Activated CD8-positive, alpha-beta memory T cell treated with anti-CD3 and anti-CD28 coated beads for 48 hours (primary cell): Measurements from ENCODE around the gene HCFC1R1.

Source experiments
- DNase-seq, 3 experiments: peaks; one replicate each; pipeline ENCODE4 v3.0.0-alpha.2; 2020; ENCODE audit warnings: low read depth in 2 of 3, low spot score in 2 of 3

The HCFC1R1 gene

DNA sequence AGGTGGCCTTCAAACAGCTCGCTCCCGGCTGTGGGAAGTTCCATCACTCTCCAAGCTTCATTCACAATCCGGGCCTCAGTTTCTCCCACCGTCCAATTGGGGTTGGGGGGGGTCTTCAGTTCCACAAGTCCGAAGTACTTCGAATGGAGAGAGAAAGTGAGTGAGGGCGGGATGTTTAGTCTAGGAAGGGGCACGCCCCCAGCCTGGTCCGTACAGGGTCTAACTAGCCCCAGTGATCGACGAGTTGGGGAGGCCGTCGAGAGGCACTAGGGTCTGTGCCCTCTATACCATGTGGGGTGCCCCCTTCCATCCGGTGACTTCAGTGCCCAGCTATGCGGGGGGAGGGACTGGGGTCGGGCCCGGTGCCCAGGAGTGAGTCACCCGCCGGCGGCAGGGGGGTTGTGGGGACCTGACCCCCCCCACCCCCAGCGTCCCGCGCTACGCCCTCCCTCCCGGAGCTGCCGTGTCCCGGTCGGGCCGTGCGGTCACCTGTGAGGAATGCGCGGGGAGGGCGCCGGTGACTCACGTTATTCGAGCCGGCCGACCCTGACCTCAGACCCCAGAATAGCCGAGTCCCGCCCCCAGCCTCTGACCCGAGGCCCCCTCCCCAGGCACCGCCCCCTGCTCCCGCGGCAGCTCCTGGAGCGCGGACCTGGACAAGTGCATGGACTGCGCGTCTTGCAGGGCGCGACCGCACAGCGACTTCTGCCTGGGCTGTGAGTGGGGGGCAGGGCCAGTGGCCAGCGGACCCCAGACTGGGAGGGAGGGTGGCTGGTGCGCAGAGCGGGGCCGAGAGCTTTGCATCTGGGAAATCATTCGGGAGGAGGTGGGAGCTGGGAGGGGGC is 2.9 kb downstream of the HCFC1R1 start:
- DNase-seq = peak in 1 of 3 experiments; percentile 37

- DNase-seq = peak in 2 of 3 experiments; percentile 22 to 39
These were observed 3.5 kb downstream of the HCFC1R1 start, which contains the start of gene TNFRSF12A for GRCh38 chr16:3020247-3020603. Gene TNFRSF12A (plus strand): TSS chr16:3020368. CDS start chr16:3020398, 30 bp downstream.

GRCh38 chr16:3019594-3020246 is 4.0 kb downstream of the HCFC1R1 start:
- DNase-seq = no peak

DNA sequence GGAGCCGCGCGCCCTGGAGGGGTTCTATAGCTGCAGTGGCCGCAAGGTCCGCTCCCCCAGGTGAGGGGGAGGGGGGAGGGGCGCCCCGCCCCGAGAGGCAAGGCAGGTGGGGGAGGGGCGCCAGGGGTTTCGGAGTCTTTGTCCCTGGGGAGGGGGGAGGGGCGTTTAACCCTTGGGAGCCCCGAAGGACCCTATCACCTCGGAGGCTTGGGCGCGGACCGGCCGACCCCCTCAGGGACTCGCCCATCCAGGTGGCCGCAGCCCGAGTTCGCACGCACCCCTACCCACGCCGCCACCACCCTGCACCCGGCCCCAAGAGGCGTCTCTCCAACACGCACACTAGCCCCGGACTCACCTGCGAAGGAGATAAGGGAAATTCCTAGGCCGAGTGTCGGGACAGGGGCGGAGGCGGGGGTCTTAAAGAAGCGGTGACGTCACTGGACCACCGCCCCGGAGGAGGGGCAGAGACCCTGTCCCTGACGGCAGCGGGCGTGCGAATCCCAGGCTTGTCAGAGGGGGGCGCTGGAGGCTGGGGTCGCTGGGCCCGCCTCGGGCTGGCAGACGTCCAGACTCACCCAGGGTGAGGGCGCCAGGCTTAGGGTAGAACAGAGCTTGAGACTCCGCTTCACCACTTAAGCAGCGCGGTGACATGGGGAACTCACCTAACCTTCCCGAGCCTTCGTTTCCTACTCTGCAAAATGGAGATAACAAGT is 5.8 kb downstream of the HCFC1R1 start, which contains the start of gene CLDN6:
Gene CLDN6 (minus strand): TSS at position 390 of the 713 bp plus-strand sequence. CDS start 2,162 bp downstream, outside the sequence.
- DNase-seq = peak in 1 of 3 experiments; percentile 32

DNA sequence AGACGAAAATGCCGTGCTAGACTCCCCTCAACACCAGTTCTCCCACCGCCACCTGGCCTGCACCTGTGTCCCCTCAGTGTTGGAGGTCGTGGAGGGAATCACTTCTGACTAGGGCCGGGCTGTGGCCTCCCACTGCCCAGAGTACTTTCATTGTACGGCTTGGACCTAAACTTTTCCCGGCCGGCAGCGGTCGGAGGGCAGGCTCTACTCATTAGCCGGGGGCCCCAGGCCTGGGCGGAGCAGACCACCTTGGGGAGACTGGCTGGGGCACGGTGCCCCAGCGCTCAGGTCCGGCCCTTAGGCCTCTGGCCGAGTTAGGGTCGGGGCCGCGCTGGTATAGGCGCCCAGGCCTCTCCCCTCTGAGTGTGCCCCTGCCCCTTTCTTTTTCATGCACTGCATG is 6.4 kb downstream of the HCFC1R1 start:
- no peak for DNase-seq

GRCh38 chr16:3015865-3016521 is 7.7 kb downstream of the HCFC1R1 start:
- no peak for DNase-seq

DNA sequence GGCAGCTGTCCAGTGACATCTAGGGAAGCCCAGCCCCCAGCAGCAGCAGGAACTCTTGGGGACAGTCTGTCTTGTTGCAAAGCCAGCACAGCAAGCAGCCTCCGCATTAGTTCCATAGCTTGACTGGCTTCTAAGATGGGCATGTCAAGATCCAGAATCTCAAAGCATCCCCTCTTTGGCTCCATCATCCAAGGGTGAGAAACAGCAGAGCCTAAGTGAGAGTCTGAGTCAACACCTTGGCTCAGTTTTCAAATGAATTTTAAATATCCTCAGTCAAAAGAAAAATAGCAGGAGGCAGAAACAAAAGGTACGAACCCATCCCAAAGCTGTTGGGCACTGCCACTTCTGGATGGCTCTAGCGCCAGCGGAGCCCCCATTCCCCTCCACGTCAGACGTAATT is 8.8 kb downstream of the HCFC1R1 start:
- no peak for DNase-seq

- DNase-seq = no peak
These were observed 9.6 kb downstream of the HCFC1R1 start for GRCh38 chr16:3013998-3014690.

DNA sequence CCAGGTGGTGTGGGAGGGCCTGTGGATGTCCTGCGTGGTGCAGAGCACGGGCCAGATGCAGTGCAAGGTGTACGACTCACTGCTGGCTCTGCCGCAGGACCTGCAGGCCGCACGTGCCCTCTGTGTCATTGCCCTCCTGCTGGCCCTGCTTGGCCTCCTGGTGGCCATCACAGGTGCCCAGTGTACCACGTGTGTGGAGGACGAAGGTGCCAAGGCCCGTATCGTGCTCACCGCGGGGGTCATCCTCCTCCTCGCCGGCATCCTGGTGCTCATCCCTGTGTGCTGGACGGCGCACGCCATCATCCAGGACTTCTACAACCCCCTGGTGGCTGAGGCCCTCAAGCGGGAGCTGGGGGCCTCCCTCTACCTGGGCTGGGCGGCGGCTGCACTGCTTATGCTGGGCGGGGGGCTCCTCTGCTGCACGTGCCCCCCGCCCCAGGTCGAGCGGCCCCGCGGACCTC is 10.2 kb downstream of the HCFC1R1 start:
- DNase-seq = no peak

GRCh38 chr16:3012828-3013420 is 10.8 kb downstream of the HCFC1R1 start, which contains the start of gene CLDN9:
Gene CLDN9 (plus strand): TSS chr16:3012923. CDS start chr16:3013363, 440 bp downstream.
- DNase-seq = no peak

DNA sequence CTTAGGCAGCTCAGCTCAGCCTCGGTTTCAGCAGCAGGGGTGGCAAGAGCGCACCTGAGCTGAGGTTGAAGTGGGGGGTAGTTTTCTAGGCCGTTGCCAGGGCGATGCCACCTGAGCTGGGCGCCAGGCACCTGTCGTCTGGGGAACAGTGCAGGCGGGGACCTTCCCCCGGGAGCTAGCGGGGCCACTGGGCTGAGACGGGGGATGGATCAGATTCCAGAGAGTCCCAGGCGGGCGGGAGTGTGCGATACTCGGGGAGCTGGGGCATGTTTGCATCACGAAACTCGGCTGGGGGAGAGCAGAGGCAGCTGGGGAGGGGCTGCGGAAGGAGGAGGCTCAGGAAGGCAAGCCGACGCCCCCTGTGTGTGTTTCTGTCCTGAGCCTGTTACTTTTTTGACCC is 11.5 kb downstream of the HCFC1R1 start:
- DNase-seq = no peak

- DNase-seq = no peak
These were observed 13.2 kb downstream of the HCFC1R1 start for GRCh38 chr16:3010510-3010909.

GRCh38 chr16:3009568-3010390 is 14.0 kb downstream of the HCFC1R1 start:
- no peak for DNase-seq

DNA sequence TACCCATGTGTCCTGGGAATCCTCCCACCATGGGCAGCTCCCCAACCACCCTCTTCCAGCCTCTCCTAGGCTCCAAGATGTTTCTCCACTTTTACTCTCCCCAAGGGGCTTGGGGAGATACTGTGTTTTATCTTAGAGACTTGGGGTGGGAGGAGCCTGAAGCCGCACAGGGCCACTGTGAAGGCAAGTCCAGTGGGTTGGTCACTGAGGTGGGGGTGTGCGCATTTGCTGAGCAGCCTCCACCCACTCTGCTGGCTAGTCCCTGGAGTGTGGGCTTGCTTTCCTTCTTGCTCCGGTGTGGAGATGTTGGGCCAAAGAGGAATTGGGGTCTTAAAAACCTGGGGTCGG is 15.1 kb downstream of the HCFC1R1 start:
- DNase-seq = no peak

DNA sequence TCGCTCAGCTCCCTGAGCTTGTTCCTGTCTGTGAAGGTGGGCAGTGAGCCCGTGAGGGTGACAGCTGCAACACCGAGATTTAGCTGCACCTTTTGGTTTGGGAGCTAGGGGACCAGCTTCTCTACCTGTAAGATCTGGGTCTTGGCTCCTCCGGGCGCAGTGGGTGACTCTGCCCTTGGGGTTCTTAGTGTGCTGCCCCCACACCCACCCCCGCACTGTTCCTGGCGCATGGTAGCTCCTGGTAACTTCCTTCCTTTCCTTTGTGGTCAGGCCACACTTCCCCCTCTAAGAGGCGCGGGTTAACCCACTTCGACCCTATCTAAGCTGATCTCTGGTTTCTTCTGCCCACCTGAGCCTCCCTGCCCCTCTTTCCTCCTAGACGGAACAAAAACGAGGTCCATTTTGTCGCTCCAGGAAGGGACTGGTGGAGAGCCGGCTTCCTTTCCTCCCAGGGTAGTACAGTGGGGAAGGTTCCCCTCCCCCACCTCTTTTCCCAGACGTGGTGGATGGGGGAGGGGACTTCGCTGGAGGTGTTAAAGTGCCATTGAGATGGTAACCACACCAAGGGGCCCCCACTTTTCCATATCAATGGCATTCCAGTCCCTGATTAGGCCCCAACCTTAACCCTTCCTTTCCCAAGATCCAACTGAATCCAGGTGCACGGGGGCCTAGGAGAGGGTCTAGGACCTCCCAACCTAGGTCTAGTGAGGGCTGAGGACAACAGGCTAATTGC is 15.6 kb downstream of the HCFC1R1 start:
- no peak for DNase-seq

DNA sequence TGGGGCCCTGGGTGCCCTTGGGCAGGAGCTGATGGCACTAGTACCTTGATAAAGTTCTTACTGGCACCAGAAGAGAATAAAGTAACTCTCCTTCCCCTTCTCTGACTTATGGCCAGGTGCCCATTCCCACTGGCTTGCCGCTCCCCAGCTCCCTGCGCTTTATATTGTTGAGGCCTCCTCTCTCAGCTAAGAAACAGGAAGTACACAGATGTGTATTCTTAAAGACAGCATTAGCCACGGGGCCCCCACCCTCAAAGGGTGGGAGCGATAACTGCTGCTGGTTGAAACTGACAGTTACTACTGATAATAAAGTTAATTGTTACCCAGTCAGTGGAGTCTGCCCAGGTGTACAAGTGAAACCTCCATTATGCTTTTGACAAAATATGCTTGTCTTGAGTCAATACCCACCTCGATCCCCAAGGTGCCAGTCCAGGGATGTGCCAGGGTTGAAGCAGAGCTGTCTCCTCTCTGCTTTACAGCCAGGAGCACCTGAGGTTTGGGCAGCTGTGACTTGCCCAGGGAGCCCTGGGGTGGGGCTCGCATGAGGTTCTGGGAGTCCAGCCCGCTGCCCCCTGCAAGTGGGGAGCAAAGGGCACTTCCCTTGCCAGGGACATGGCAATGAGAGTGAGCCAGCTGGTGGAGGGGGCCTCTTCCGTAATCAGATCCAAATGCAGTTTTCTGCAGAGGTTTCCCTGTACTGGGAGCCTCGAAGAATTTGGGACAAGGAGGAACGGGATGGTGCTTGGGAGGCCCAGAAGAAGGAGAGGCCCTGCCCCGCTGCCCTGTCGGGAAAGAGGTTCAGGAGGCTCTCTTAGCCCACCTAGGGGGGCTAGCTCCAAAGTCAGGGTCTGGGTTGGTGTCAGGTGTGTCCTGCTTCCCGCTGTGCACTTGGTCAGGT is 16.4 kb downstream of the HCFC1R1 start:
- DNase-seq = no peak

GRCh38 chr16:3004781-3005284 is 18.9 kb downstream of the HCFC1R1 start:
- DNase-seq = no peak
